Activated CD8-positive, alpha-beta memory T cell treated with anti-CD3 and anti-CD28 coated beads for 4 hours (primary cell): ENCODE results near the gene PIM1.

ENCODE experiments used
- DNase-seq, 2 donors: peaks; one replicate each; pipeline ENCODE4 v3.0.0-alpha.2; 2020; ENCODE audit warnings: low read depth in 2 of 2

The PIM1 gene

DNA sequence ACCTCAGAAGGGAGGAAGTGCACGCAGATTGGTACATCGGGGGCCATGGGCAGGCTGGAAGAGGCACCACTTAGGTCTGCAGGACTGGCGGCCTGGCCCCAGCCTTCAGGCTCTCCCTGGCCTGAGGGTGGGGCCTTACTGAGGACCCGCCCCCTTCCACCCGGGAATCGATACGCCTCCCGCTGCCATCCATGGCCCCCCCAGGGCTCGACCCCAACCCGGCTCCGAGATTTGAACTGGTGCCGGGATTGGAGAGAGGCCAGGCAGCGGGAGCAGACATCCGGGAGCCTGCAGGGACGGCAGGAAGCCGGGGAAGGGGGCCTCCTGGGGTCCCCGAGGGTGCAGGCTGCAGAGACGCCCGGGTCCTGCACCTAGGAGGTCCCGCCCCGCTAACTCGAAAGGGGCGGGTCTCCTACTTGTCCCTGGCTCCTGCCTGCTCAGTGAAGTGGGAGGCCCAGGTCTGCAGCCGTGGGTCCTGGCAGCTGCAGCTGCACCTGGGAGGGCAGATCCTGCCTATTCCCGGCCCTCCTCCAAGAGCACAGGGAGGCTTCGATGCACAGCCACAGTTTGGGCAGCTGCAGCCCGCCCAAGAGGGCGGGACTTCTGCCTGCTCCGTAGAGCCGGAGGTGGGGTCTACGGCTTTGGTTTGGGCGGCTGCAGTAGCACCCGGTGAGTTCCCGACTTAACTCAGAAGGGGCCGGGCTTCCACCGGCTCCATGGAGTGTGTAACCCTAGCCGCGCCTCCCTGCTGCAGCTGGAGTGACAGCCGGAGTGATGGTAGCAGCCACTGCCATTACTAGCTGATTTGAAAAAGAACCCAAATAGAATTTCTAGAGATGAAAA, 52.4 kb downstream of the PIM1 start:
- peak in 1 of 2 donors; percentile 25 for DNase-seq

DNA sequence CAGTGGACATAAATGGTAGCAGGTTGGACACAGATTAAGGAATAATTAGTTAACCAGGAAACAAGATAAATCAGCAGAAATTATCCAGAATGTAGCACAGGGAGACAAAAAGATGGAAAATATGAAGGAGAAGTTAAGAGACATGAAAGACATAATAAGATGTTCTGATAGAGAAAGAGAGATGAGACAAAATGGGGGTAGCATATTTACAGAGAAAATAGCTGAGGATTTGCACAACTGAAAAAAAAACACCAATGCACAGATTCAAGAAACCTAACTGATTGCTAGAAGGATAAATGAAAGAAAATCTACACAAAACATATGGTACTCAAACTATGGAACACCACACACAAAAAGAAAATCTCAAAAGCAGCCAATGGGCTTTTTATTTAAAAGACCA, 53.0 kb downstream of the PIM1 start:
- DNase-seq: no peak
